ENCODE data around the gene SFN. TPM values are rescaled to one million over a fixed set of nuclear protein-coding genes. Genes with fewer than 3 reads are reported as not detected.

The SFN gene
- total and polyA plus RNA-seq, 2 donors (not counting 1 experiment from before 2014, with no cell fraction given): 0.09 to 0.34 TPM

DNA sequence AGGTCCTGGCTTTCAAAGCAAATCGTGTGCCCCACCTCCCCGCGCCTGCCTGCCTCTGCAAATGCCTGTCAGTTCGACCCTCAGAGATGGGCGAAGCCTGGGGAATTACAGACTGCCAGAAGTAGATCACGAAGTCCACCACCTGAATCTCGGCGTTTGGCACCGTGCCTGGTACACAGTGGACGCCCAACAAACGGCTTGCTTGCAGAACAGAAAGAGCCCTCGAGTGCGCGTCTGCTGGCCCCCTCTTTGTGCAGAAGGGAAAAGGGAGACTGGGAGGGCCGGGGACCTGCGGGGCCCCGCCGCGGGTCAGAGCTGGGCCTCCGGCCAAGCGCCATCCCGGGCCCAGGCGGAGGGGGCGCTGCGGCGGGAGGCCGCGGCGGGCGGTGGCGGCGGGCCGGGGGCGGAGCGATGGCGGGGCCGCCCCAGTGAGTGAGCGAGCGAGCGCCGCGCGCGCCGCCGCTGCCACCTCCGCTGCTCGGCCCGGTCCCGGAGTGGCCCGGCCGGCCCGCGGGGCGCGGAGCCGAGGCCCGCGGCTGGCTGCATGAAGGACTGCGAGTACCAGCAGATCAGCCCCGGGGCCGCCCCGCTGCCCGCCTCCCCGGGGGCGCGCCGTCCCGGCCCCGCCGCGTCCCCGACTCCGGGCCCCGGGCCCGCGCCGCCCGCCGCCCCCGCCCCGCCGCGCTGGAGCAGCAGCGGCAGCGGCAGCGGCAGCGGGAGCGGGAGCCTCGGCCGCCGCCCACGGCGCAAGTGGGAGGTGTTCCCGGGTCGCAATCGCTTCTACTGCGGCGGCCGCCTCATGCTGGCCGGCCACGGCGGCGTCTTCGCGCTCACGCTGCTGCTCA lies 36.5 kb upstream of the SFN start, which contains the start of gene ZDHHC18:
ZDHHC18 (plus strand) TSS at position 428 of the 845 bp plus-strand sequence; CDS start at position 545, 117 bp downstream.
- peak within 1 kb of the TSS; percentile 93 for H2AFZ ChIP-seq (ENCODE audit: insufficient read depth, low read depth, low read length, poor library complexity, severe bottlenecking)
- TF ChIP-seq, protein P1, sequence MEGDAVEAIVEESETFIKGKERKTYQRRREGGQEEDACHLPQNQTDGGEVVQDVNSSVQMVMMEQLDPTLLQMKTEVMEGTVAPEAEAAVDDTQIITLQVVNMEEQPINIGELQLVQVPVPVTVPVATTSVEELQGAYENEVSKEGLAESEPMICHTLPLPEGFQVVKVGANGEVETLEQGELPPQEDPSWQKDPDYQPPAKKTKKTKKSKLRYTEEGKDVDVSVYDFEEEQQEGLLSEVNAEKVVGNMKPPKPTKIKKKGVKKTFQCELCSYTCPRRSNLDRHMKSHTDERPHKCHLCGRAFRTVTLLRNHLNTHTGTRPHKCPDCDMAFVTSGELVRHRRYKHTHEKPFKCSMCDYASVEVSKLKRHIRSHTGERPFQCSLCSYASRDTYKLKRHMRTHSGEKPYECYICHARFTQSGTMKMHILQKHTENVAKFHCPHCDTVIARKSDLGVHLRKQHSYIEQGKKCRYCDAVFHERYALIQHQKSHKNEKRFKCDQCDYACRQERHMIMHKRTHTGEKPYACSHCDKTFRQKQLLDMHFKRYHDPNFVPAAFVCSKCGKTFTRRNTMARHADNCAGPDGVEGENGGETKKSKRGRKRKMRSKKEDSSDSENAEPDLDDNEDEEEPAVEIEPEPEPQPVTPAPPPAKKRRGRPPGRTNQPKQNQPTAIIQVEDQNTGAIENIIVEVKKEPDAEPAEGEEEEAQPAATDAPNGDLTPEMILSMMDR (IDR thresholded peaks at IDR 0.05): peak; percentile 48
- TF ChIP-seq EZH2 (IDR thresholded peaks at IDR 0.05; ENCODE audit: borderline replicate concordance, insufficient read depth, low read depth, low read length, poor library complexity, severe bottlenecking): no peak
- under 1% methylated on average over 107 of the region's 107 CpGs for WGBS (ENCODE audit: insufficient coverage)
- DNase-seq (peak; percentile 82), ATAC-seq (ENCODE audit: low read depth) (peak; percentile 92)
- peak within 1 kb of the TSS; percentile 99 for H3K4me2 ChIP-seq (replicated peaks; ENCODE audit: low read depth, low read length, poor library complexity, severe bottlenecking)
- H3K36me3 ChIP-seq (replicated peaks in 1 of 2; ENCODE audit: control extremely low read depth in 1 of 2, control insufficient read depth in 1 of 2, extremely low read depth in 1 of 2, insufficient read depth in 2 of 2, low read length in 1 of 2): peaks cover 0 to 5% of the 10 kb centered on the region in 2 experiments
- H3K4me3 Mint-ChIP-seq: peak within 1 kb of the TSS; percentile 93
- POLR2A ChIA-PET: interaction anchor here (0.5 kb wide), 1 partner anchor 43 kb away, joined by 3 read pairs; no protein-coding TSS in a partner anchor
- peak within 1 kb of the TSS; percentile 88 for H3K27ac Mint-ChIP-seq
- H3K27me3 ChIP-seq (replicated peaks in 1 of 4; ENCODE audit: control extremely low read depth in 1 of 4, control insufficient read depth in 3 of 4, insufficient read depth in 4 of 4, low read length in 3 of 4): peaks cover 0 to 16% (median 4%) of the 10 kb centered on the region in 4 experiments
- H3K9ac ChIP-seq (ENCODE audit: low read length): peak within 1 kb of the TSS; percentile 76
- peaks cover 49% of the 10 kb centered on the region for H3K4me1 Mint-ChIP-seq
- intact Hi-C loops (cut with micrococcal nuclease): no loop called here
- no peaks in the 10 kb centered on the region for H3K9me3 Mint-ChIP-seq (ENCODE audit: insufficient read depth)
- H3K27ac ChIP-seq (ENCODE audit: low read length in 2 of 2): peak within 1 kb of the TSS; percentile 22 to 64
- CTCF ChIA-PET: interaction anchor here (0.6 to 8.2 kb wide), 5 partner anchors 10 to 327 kb away, joined by 3 to 153 read pairs (median 4); no protein-coding TSS in a partner anchor
- no peaks in the 10 kb centered on the region for H3K9me3 ChIP-seq (ENCODE audit: control extremely low read depth in 1 of 3, control insufficient read depth in 2 of 3, insufficient read depth in 1 of 3, low read length in 2 of 3)
- H4K20me1 ChIP-seq (ENCODE audit: control insufficient read depth, insufficient read depth, low read length, poor library complexity, severe bottlenecking): peaks cover 14% of the 10 kb centered on the region
- peaks cover 32 to 52% of the 10 kb centered on the region in 2 donors for H3K4me1 ChIP-seq (ENCODE audit: control insufficient read depth in 2 of 2, insufficient read depth in 2 of 2, low read length in 2 of 2)
- H3K4me3 ChIP-seq (ENCODE audit: control extremely low read depth in 1 of 5, extremely low read depth in 1 of 5, insufficient read depth in 1 of 5, low read depth in 2 of 5, low read length in 4 of 5): peak within 1 kb of the TSS; percentile 48 to 89 (median 66)
- peaks cover 22% of the 10 kb centered on the region for H3K79me2 ChIP-seq (ENCODE audit: control insufficient read depth, insufficient read depth, low read length)
- peaks cover 7% of the 10 kb centered on the region for H3K27me3 Mint-ChIP-seq
